OCI-LY1 (cell line): ENCODE data around the gene ACTL7B.

Experiments
- H2AFZ ChIP-seq: fragments of 200-600 bp; sonication (generic), shearing (Covaris generic); 2 replicates; pipeline ENCODE4 v1.6.0; 2014; ENCODE audit warnings: antibody characterized with exemption, mild to moderate bottlenecking, low read length
- H3F3A ChIP-seq: fragments of 200-600 bp; sonication (generic), shearing (Covaris generic); 2 replicates; pipeline ENCODE4 v1.6.0; 2014; ENCODE audit warnings: mild to moderate bottlenecking, antibody characterized with exemption, low read length, moderate library complexity; ENCODE audit not compliant: insufficient read depth
- H3K27ac ChIP-seq: fragments of 200-600 bp; sonication (generic); 2 replicates; pipeline ENCODE4 v1.5.1; 2014; ENCODE audit warnings: low read length, mixed run types, mild to moderate bottlenecking, low read depth; ENCODE audit not compliant: poor library complexity, severe bottlenecking
- H3K27me3 ChIP-seq: fragments of 200-600 bp; sonication (generic); 2 replicates; pipeline ENCODE4 v1.6.0; 2014; ENCODE audit warnings: antibody characterized with exemption, mild to moderate bottlenecking, low read length, moderate library complexity; ENCODE audit not compliant: insufficient read depth
- H3K36me3 ChIP-seq: fragments of 200-600 bp; sonication (generic); 2 replicates; pipeline ENCODE4 v1.6.1; 2014; ENCODE audit warnings: mild to moderate bottlenecking, antibody characterized with exemption, low read length, moderate library complexity, mixed read lengths; ENCODE audit not compliant: insufficient read depth
- H3K4me1 ChIP-seq: fragments of 200-600 bp; sonication (generic); 2 replicates; pipeline ENCODE4 v1.5.1; 2014; ENCODE audit warnings: mild to moderate bottlenecking, low read length, moderate library complexity; ENCODE audit not compliant: insufficient read depth, severe bottlenecking
- H3K4me2 ChIP-seq: fragments of 200-600 bp; sonication (generic), shearing (Covaris generic); 2 replicates; pipeline ENCODE4 v1.6.1; 2014; ENCODE audit warnings: low read length
- H3K4me3 ChIP-seq: fragments of 200-600 bp; sonication (generic); 2 replicates; pipeline ENCODE4 v1.5.1; 2014; ENCODE audit warnings: low read length, low read depth, mild to moderate bottlenecking, mixed read lengths; ENCODE audit not compliant: poor library complexity, severe bottlenecking
- H3K79me2 ChIP-seq: fragments of 200-600 bp; shearing (Covaris generic); 2 replicates; pipeline ENCODE4 v1.6.1; 2016; ENCODE audit warnings: mixed run types, low read length, mixed read lengths; ENCODE audit not compliant: insufficient read depth
- H3K9ac ChIP-seq: fragments of 200-600 bp; sonication (generic), shearing (Covaris generic); 2 replicates; pipeline ENCODE4 v1.6.1; 2014; ENCODE audit warnings: mild to moderate bottlenecking, low read length, mixed read lengths
- H3K9me2 ChIP-seq: fragments of 200-600 bp; sonication (generic), shearing (Covaris generic); 2 replicates; pipeline ENCODE4 v1.6.1; 2014; ENCODE audit warnings: low read depth, mild to moderate bottlenecking, low read length, mixed read lengths
- H3K9me3 ChIP-seq: fragments of 200-600 bp; shearing (Covaris generic); 2 replicates; pipeline ENCODE4 v1.6.1; 2014; ENCODE audit warnings: low read length, mixed read lengths
- H4K20me1 ChIP-seq: fragments of 200-600 bp; sonication (generic), shearing (Covaris generic); 2 replicates; pipeline ENCODE4 v1.6.0; 2016; ENCODE audit warnings: mild to moderate bottlenecking, low read length; ENCODE audit not compliant: insufficient read depth
- CTCF ChIP-seq: fragments of 200-600 bp; sonication (generic), shearing (Covaris generic); IDR thresholded peaks from 2 replicates; pipeline ENCODE4 v1.5.1; 2017; ENCODE audit warnings: mild to moderate bottlenecking, antibody characterized with exemption, low read length, moderate library complexity, mixed read lengths
- EZH2 ChIP-seq: fragments of 200-600 bp; sonication (generic), shearing (Covaris generic); IDR thresholded peaks from 2 replicates; pipeline ENCODE4 v1.8.0; 2017; ENCODE audit warnings: borderline replicate concordance, mixed run types, mild to moderate bottlenecking, antibody characterized with exemption, low read length, moderate library complexity, mixed read lengths

The ACTL7B gene

GRCh38 chr9:108831496-108832178 lies 24.1 kb downstream of the ACTL7B start:
- Histone ChIP-seq H4K20me1 (no peaks in the 10 kb centered on the region), H3K27ac (no peak overlapping the region), H3K9ac (no peak overlapping the region), H3K9me3 (no peaks in the 10 kb centered on the region), H3K9me2 (no peaks in the 10 kb centered on the region), H2AFZ (no peak overlapping the region), H3K27me3 (no peaks in the 10 kb centered on the region), H3K4me2 (no peak overlapping the region), H3K4me1 (no peaks in the 10 kb centered on the region), H3K36me3 (no peaks in the 10 kb centered on the region), H3K4me3 (no peak overlapping the region), H3K79me2 (no peaks in the 10 kb centered on the region), H3F3A (no peaks in the 10 kb centered on the region)
- TF ChIP-seq CTCF (no peak), EZH2 (no peak)

- no peak overlapping the region for H3K4me3 ChIP-seq
- H3K4me1 ChIP-seq: no peaks in the 10 kb centered on the region
- H3K9me3 ChIP-seq: no peaks in the 10 kb centered on the region
- no peak overlapping the region for H2AFZ ChIP-seq
- no peak overlapping the region for H3K27ac ChIP-seq
- H3K79me2 ChIP-seq: no peaks in the 10 kb centered on the region
- no peak overlapping the region for H3K9ac ChIP-seq
- H3K4me2 ChIP-seq: no peak overlapping the region
- H3K9me2 ChIP-seq: no peaks in the 10 kb centered on the region
- H3F3A ChIP-seq: no peaks in the 10 kb centered on the region
- no peaks in the 10 kb centered on the region for H3K27me3 ChIP-seq
- no peaks in the 10 kb centered on the region for H4K20me1 ChIP-seq
- TF ChIP-seq CTCF (no peak), EZH2 (no peak)
- H3K36me3 ChIP-seq: no peaks in the 10 kb centered on the region
Observed at GRCh38 chr9:108830272-108830671, 25.5 kb downstream of the ACTL7B start.

GRCh38 chr9:108823829-108824228 lies 32.0 kb downstream of the ACTL7B start:
- H3K4me2 ChIP-seq: no peak overlapping the region
- H3K9ac ChIP-seq: no peak overlapping the region

More at GRCh38 chr9:108823829-108824228, 32.0 kb downstream of the ACTL7B start:
- Histone ChIP-seq H3K4me1 (no peaks in the 10 kb centered on the region), H3F3A (no peaks in the 10 kb centered on the region), H3K4me3 (no peak overlapping the region), H3K79me2 (no peaks in the 10 kb centered on the region), H3K9me3 (no peaks in the 10 kb centered on the region), H3K27ac (no peak overlapping the region), H4K20me1 (no peaks in the 10 kb centered on the region), H3K36me3 (no peaks in the 10 kb centered on the region), H2AFZ (no peak overlapping the region), H3K9me2 (no peaks in the 10 kb centered on the region), H3K27me3 (no peaks in the 10 kb centered on the region)
- TF ChIP-seq EZH2: no peak
- no peak for TF ChIP-seq CTCF
